Measurements from ENCODE around the gene TRIO.

TRIO gene

DNA sequence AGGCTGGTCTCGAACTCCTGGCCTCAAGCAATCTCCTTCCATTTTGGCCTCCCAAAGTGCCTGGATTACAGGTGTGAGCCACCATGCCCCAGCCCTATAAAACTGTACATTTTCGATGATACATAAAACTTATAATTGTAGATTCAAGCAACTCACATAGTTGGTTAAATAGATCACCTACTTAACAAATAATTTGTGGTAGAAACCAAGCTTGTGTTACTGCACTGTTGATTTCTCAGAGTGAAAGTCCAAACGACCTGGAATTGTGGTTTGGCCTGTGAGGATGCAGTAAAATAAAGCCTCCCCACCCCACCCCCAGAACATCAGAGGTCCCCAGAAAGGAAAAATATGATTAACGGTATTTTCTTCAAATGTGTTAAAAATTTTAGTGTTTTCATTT is 92.7 kb downstream of the TRIO start:
- DNase-seq (ENCODE audit: low spot score) = no peak
- TF ChIP-seq, protein P1, sequence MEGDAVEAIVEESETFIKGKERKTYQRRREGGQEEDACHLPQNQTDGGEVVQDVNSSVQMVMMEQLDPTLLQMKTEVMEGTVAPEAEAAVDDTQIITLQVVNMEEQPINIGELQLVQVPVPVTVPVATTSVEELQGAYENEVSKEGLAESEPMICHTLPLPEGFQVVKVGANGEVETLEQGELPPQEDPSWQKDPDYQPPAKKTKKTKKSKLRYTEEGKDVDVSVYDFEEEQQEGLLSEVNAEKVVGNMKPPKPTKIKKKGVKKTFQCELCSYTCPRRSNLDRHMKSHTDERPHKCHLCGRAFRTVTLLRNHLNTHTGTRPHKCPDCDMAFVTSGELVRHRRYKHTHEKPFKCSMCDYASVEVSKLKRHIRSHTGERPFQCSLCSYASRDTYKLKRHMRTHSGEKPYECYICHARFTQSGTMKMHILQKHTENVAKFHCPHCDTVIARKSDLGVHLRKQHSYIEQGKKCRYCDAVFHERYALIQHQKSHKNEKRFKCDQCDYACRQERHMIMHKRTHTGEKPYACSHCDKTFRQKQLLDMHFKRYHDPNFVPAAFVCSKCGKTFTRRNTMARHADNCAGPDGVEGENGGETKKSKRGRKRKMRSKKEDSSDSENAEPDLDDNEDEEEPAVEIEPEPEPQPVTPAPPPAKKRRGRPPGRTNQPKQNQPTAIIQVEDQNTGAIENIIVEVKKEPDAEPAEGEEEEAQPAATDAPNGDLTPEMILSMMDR (conservative IDR thresholded peaks at IDR 0.05; ENCODE audit: low read depth) = no peak
- POLR2A ChIA-PET (ENCODE audit: low non-redundant PET) = no interaction called here
- no peak overlapping the region for H3K27ac ChIP-seq
- CTCF ChIA-PET = no interaction called here

DNA sequence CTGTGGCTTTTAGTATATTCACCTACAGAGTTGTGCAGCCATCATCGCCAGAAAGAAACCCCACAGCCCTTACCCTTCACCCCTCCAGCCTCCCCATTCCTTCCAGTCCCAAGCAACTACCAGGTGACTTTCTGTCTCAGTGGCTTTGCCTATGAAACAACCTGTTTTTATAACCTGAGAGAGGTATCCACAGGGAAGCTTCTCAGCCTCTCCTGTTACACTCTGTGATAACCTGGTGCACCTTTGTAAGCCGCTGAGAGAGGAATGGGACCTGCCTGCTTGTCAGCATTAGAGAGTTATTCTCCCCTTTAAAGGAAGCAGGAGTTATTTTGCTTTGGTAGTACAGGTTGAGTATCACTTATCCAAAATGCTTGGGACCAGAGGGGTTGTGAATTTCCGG is 93.6 kb downstream of the TRIO start:
- CTCF ChIA-PET = no interaction called here
- no peak overlapping the region for H3K27ac ChIP-seq
- DNase-seq (ENCODE audit: low spot score) = no peak
- POLR2A ChIA-PET (ENCODE audit: low non-redundant PET) = no interaction called here
- TF ChIP-seq, protein P1 (conservative IDR thresholded peaks at IDR 0.05; ENCODE audit: low read depth) = no peak

DNA sequence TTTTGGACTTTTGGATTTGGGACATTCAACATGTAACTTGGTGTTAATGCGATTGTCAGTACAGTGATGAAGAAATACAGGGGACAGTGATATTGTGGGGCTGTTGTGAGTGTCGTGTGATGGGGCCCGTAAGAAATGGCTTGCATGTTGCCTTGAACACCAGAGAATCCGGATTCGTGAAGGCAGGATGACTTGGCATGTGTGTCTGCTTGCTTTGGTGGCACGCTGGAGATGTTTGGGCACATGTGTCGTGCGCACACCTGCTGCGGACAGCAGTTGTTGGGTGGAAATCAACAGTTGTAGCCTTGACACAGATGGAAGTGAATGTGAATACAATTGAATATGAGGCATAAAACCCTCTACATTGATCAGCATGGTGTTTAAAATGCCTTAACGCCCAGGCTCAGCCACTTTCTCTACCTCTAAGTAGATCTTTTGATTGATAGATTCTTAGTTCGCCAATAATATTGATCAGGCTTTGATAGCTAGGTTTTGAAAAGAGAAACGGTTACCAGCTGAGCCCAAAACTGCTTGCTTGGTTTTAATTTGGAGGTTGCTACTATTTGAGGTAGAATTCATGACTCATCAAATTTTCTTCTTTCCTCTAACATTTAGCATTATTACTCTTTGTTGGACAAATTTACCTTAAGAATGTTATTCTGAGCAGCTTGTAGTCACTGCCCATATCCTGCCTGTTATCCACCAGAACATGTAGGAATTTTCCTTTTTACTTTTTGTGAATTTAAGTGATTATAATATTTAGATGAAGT is 94.4 kb downstream of the TRIO start:
- CTCF ChIA-PET = no interaction called here
- H3K27ac ChIP-seq = no peak overlapping the region
- TF ChIP-seq, protein P1 (conservative IDR thresholded peaks at IDR 0.05; ENCODE audit: low read depth) = no peak
- no peak for DNase-seq (ENCODE audit: low spot score)
- POLR2A ChIA-PET (ENCODE audit: low non-redundant PET) = no interaction called here

DNA sequence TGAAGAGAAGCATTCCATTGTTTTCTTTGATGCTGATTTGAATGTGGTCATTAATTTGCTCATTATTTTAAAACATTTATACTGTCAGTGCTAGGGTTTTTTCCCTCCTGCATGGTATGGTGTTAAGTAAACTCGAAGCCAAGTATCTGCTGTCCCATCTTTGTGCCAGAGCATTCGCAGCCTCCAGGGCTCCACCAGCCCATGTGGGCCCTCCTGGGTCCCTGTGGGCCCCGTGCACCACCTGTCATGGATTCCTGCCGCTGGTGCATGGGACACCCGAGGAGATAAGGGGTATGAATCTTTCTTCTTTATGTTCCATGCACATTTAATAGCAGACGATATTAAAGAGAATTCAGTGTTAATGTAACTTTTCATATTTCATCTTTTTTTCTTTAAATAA is 95.1 kb downstream of the TRIO start:
- ChIA-PET POLR2A (ENCODE audit: low non-redundant PET) (no interaction called here), CTCF (no interaction called here)
- no peak overlapping the region for H3K27ac ChIP-seq
- DNase-seq (ENCODE audit: low spot score) = no peak
- TF ChIP-seq, protein P1 (conservative IDR thresholded peaks at IDR 0.05; ENCODE audit: low read depth) = no peak

DNA sequence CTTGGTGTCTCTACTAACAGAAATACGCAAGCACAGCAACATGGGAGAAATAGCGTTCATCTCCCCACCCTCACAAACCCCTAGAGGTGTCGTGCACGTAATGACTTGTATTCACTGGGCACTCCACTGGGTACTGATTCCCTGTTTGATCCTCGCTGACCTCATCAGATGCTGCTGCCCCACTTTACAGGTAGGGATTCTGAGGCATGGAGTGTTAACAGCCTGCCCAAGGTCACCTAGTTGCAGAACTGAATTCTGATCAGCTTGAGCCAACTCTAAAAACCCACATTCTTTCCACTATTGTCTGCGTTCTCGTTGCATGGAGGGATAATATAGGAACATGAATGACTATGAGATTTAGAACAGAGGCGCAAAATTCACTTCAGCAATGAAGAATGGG is 96.3 kb downstream of the TRIO start:
- CTCF ChIA-PET = no interaction called here

DNA sequence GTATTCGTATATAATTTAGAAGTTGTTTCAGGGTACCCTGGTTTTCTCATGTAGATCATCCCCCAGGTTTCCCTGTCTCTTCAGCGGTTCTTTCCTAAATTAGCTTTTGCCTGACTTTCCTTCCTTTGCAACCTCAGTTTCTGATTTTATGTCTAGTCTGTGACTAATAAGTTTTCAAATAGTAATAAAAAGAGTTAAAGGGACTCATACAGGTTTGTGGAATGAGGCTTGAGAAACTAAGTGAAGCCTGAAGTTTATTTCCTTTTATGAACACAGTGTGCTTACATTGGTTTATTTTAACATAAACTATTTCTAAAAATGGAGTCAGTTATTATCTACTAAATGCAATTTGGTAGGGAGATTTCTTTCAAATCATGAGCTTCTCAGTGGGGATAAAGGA is 96.8 kb downstream of the TRIO start:
- CTCF ChIA-PET = no interaction called here
- DNase-seq (ENCODE audit: low spot score) = no peak
- TF ChIP-seq, protein P1 (conservative IDR thresholded peaks at IDR 0.05; ENCODE audit: low read depth) = no peak
- POLR2A ChIA-PET (ENCODE audit: low non-redundant PET) = no interaction called here
- no peak overlapping the region for H3K27ac ChIP-seq

More for the DNA sequence above, 96.3 kb downstream of the TRIO start:
- no peak overlapping the region for H3K27ac ChIP-seq
- POLR2A ChIA-PET (ENCODE audit: low non-redundant PET) = no interaction called here
- TF ChIP-seq, protein P1 (conservative IDR thresholded peaks at IDR 0.05; ENCODE audit: low read depth) = no peak
- DNase-seq (ENCODE audit: low spot score) = no peak

All from RWPE1 (cell line).